ENCODE data around the gene ZNF750.

ZNF750 gene

DNA sequence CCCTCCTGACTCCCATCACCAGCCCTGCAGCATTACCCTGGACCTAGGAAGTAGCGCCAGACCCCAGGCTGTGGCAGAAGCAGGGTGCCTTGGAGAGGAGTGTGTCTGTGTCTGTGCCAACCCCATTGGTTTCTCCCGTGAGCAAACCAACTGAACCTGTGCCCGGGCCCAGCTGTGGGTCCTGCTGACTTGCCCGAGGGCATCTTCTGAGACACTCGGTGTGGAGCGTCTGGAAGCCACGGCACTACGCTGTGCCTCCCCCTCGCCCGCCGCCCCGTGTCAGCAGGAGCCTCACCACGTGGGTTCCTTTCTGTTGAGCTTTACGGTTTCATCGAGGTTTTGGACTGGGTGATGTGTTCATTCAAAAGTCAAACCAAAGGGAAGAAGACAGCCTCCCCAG, 27.8 kb downstream of the ZNF750 start:
- Histone ChIP-seq H4K20me1 (ENCODE audit: insufficient read depth, low read length) (no peaks in the 10 kb centered on the region), H3K4me1 (ENCODE audit: low read length) (no peaks in the 10 kb centered on the region), H3K27ac (ENCODE audit: low read length) (no peak overlapping the region)

DNA sequence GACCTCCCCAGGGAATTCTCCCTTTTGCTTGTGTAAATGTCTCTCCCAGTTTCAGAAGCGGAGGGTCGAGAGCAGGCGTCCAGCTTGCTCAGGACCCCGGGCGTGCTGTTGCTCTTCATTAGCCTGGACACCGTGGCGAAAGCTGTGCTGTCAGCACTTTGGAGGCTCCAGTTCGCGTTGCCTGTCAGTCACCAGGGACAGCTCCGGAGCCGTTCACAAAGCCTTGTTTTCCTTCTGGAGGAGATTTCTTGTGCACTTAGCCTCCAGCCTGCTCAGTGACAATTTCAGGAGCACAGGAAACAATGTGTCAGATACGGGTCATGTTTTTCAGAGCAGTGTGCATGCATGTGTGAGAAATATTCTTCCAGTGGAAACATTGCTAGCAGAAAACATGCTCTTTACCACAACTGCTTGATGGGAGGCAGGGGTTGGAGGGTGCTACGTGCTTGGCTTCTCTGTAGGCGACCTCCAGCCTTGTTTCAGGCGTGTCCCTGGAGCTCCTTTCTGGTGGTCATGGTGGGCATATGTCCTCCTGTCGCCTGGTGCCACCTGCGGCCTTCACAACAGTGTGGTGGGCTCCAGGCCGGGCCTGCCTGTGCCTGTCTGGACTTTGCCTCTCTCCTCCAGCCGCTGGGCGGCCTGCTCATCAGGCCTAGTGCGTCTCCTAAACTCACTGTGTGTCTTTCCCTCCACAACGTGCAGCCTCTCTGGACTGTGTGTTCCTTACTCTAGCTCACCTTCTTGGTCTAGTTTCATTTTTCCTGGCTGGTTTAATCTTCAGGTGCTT, 29.0 kb downstream of the ZNF750 start:
- Histone ChIP-seq H4K20me1 (ENCODE audit: insufficient read depth, low read length) (no peaks in the 10 kb centered on the region), H3K4me1 (ENCODE audit: low read length) (no peaks in the 10 kb centered on the region), H3K36me3 (replicated peaks; ENCODE audit: low read depth, low read length) (peaks cover 12% of the 10 kb centered on the region), H3K9me3 (ENCODE audit: insufficient read depth, low read length) (no peaks in the 10 kb centered on the region), H3K27ac (ENCODE audit: low read length) (no peak overlapping the region), H3K79me2 (ENCODE audit: low read length) (no peaks in the 10 kb centered on the region), H3K9ac (ENCODE audit: low read length) (no peak overlapping the region), H3K4me3 (ENCODE audit: low read length) (no peak overlapping the region), H3K4me2 (ENCODE audit: low read length) (no peak overlapping the region), H2AFZ (ENCODE audit: low read depth, low read length) (no peak overlapping the region), H3K27me3 (ENCODE audit: low read depth, low read length) (no peaks in the 10 kb centered on the region)
- TF ChIP-seq, protein P1, sequence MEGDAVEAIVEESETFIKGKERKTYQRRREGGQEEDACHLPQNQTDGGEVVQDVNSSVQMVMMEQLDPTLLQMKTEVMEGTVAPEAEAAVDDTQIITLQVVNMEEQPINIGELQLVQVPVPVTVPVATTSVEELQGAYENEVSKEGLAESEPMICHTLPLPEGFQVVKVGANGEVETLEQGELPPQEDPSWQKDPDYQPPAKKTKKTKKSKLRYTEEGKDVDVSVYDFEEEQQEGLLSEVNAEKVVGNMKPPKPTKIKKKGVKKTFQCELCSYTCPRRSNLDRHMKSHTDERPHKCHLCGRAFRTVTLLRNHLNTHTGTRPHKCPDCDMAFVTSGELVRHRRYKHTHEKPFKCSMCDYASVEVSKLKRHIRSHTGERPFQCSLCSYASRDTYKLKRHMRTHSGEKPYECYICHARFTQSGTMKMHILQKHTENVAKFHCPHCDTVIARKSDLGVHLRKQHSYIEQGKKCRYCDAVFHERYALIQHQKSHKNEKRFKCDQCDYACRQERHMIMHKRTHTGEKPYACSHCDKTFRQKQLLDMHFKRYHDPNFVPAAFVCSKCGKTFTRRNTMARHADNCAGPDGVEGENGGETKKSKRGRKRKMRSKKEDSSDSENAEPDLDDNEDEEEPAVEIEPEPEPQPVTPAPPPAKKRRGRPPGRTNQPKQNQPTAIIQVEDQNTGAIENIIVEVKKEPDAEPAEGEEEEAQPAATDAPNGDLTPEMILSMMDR (IDR thresholded peaks at IDR 0.05; ENCODE audit: low read depth, low read length): no peak
- TF ChIP-seq EZH2phosphoT487 (IDR thresholded peaks at IDR 0.05; ENCODE audit: low read depth): no peak

More for the DNA sequence above, 27.8 kb downstream of the ZNF750 start:
- no peaks in the 10 kb centered on the region for H3K79me2 ChIP-seq (ENCODE audit: low read length)
- no peak overlapping the region for H2AFZ ChIP-seq (ENCODE audit: low read depth, low read length)
- no peak overlapping the region for H3K9ac ChIP-seq (ENCODE audit: low read length)
- H3K4me3 ChIP-seq (ENCODE audit: low read length): no peak overlapping the region
- no peaks in the 10 kb centered on the region for H3K27me3 ChIP-seq (ENCODE audit: low read depth, low read length)
- H3K9me3 ChIP-seq (ENCODE audit: insufficient read depth, low read length): no peaks in the 10 kb centered on the region
- H3K4me2 ChIP-seq (ENCODE audit: low read length): no peak overlapping the region
- TF ChIP-seq EZH2phosphoT487 (IDR thresholded peaks at IDR 0.05; ENCODE audit: low read depth): no peak
- peaks cover 8% of the 10 kb centered on the region for H3K36me3 ChIP-seq (replicated peaks; ENCODE audit: low read depth, low read length)

DNA sequence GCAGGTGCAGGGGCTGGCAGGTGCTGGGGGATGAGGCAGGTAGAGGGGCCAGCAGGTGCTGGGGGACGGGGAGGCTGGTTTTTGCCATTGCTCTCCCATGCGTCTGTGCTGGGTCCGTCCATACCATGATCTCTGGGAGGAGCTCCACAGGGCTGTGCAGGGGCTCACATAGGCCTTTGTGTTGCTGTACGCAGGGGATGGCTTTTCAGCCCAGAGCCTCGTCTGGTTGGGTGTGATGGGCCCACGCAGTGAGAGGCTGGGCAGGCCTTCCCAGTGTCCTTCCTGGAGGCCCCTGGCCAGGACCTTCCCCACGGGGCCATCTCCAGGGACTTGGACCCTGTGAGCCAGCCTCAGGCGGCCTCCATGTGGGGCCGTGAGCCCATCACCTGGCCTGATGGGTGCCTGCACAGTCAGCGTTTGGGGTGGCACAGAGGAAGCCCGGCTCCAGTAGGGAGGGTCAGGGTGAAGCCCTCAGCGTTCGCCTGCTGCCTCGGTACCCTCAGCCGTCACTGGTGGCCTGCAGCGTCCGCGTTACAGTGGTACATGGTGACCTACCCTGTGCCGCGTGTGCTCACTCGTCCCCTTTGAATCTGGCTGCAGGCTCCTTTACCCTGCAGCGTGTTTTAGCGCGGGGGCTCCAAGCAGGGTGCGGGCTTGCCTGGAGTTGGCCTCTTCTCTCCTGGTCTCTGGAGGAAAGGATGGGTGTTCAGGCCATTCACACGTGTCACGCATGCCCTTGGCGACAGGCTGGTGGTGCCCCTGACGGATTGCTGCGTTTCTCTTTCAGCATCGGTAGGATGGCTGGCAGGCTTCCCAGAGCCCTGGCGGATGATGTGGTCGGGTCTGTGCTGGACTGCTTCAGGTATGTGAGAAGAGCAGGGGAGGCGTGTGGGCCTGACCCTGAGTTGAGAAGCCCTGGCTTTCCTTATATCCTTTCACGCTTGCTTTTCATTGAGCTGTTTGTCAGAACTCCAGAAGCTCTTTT, 30.6 kb downstream of the ZNF750 start:
- no peak overlapping the region for H3K9ac ChIP-seq (ENCODE audit: low read length)
- no peak overlapping the region for H2AFZ ChIP-seq (ENCODE audit: low read depth, low read length)
- no peaks in the 10 kb centered on the region for H4K20me1 ChIP-seq (ENCODE audit: insufficient read depth, low read length)
- no peak overlapping the region for H3K4me2 ChIP-seq (ENCODE audit: low read length)
- no peak for TF ChIP-seq EZH2phosphoT487 (IDR thresholded peaks at IDR 0.05; ENCODE audit: low read depth)
- TF ChIP-seq, protein P1 (IDR thresholded peaks at IDR 0.05; ENCODE audit: low read depth, low read length): no peak
- H3K27ac ChIP-seq (ENCODE audit: low read length): no peak overlapping the region
- no peak overlapping the region for H3K4me3 ChIP-seq (ENCODE audit: low read length)
- H3K79me2 ChIP-seq (ENCODE audit: low read length): no peaks in the 10 kb centered on the region
- H3K27me3 ChIP-seq (ENCODE audit: low read depth, low read length): no peaks in the 10 kb centered on the region
- no peaks in the 10 kb centered on the region for H3K4me1 ChIP-seq (ENCODE audit: low read length)
- no peaks in the 10 kb centered on the region for H3K9me3 ChIP-seq (ENCODE audit: insufficient read depth, low read length)
- H3K36me3 ChIP-seq (replicated peaks; ENCODE audit: low read depth, low read length): peaks cover 13% of the 10 kb centered on the region

DNA sequence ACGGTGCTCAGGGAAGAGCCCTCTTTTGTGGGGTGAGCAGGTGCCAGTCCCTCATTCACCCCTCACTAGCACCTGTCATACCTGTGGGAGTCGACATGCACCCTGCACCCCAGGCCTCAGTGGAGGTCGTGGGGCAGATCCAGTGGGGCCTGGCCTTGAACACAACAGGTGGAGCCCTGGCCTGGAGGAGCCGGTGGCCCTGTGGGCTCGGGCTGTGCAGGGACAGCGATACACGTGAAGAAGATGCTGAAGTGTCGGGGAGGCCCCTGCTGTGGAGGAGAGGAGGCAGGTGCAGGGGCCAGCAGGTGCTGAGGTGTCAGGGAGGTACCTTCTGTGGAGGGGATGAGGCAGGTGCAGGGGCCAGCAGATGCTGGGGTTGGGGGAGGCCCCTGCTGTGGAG, 31.8 kb downstream of the ZNF750 start:
- Histone ChIP-seq H3K9me3 (ENCODE audit: insufficient read depth, low read length) (no peaks in the 10 kb centered on the region), H3K9ac (ENCODE audit: low read length) (no peak overlapping the region), H3K36me3 (replicated peaks; ENCODE audit: low read depth, low read length) (peaks cover 13% of the 10 kb centered on the region), H3K4me1 (ENCODE audit: low read length) (no peaks in the 10 kb centered on the region), H4K20me1 (ENCODE audit: insufficient read depth, low read length) (peaks cover 4% of the 10 kb centered on the region), H3K79me2 (ENCODE audit: low read length) (peaks cover 6% of the 10 kb centered on the region; the same call in 1 of the 2 replicates), H2AFZ (ENCODE audit: low read depth, low read length) (no peak overlapping the region), H3K27ac (ENCODE audit: low read length) (no peak overlapping the region), H3K27me3 (ENCODE audit: low read depth, low read length) (no peaks in the 10 kb centered on the region), H3K4me2 (ENCODE audit: low read length) (no peak overlapping the region), H3K4me3 (ENCODE audit: low read length) (no peak overlapping the region)
- TF ChIP-seq, protein P1 (IDR thresholded peaks at IDR 0.05; ENCODE audit: low read depth, low read length): no peak
